SK-MEL-5 (cell line): ENCODE measurements around the gene SDR9C7. TPM values are rescaled to one million over a fixed set of nuclear protein-coding genes. Genes with fewer than 3 reads are reported as not detected.
"Not testable (repeated sequence)": the region's sequence is repeated elsewhere in the genome, so short reads cannot be mapped to it uniquely, and the experiment has no call there.

ENCODE experiments used
- DNase-seq: peaks from one replicate; pipeline ENCODE4 v3.0.0-alpha.2; 2016; ENCODE audit warnings: low read depth, low spot score
- in situ Hi-C: cut with HindIII; loops from 2 replicates; pipeline ENCODE4 v1.10.0; 2016; ENCODE audit warnings: low sequenced_read_pairs, high pct_unique_total_duplicates, low pct_unique_long_range_greater_than_20kb
- total RNA-seq: library from RNA; depleted of rRNA; stranded (reverse); fragments of >200 nt; shearing (Covaris generic); gene quantifications from 2 replicates; pipeline ENCODE4 v1.2.3, GENCODE V29; 2014; rRNA removed

The SDR9C7 gene
- total RNA-seq, 1 experiment from 2014 or later: not detected

GRCh38 chr12:56896082-56896481 lies 38.1 kb downstream of the SDR9C7 start:
- no peak for DNase-seq
- in situ Hi-C loops: no loop called here

GRCh38 chr12:56894698-56895368 lies 39.4 kb downstream of the SDR9C7 start:
- DNase-seq: no peak
- in situ Hi-C loops: no loop called here

- in situ Hi-C loops, DNase-seq: not testable (repeated sequence)
Measured at GRCh38 chr12:56891885-56892284, 42.3 kb downstream of the SDR9C7 start.

- DNase-seq: no peak
- in situ Hi-C loops: no loop called here
Measured at GRCh38 chr12:56886319-56886718, 47.9 kb downstream of the SDR9C7 start.

- in situ Hi-C loops: no loop called here
- DNase-seq: no peak
Measured at GRCh38 chr12:56885316-56885715, 48.9 kb downstream of the SDR9C7 start.

GRCh38 chr12:56884421-56884820 lies 49.8 kb downstream of the SDR9C7 start:
- in situ Hi-C loops: no loop called here
- no peak for DNase-seq

GRCh38 chr12:56882407-56882806 lies 51.8 kb downstream of the SDR9C7 start:
- in situ Hi-C loops, DNase-seq: not testable (repeated sequence)

GRCh38 chr12:56880125-56880992 lies 53.8 kb downstream of the SDR9C7 start:
- DNase-seq: no peak

GRCh38 chr12:56879240-56880124 lies 54.7 kb downstream of the SDR9C7 start:
- in situ Hi-C loops, DNase-seq: not testable (repeated sequence)

More at GRCh38 chr12:56880125-56880992, 53.8 kb downstream of the SDR9C7 start:
- in situ Hi-C loops: no loop called here

GRCh38 chr12:56878010-56878339 lies 56.2 kb downstream of the SDR9C7 start:
- no peak for DNase-seq
- in situ Hi-C loops: no loop called here

- in situ Hi-C loops: no loop called here
- DNase-seq: no peak
Measured at GRCh38 chr12:56877195-56878009, 56.8 kb downstream of the SDR9C7 start.

- in situ Hi-C loops: no loop called here
- DNase-seq: no peak
Measured at GRCh38 chr12:56874821-56875220, 59.4 kb downstream of the SDR9C7 start.

GRCh38 chr12:56873382-56873781 lies 60.8 kb downstream of the SDR9C7 start:
- in situ Hi-C loops: no loop called here
- no peak for DNase-seq

Other genes starting within 250 kb of the SDR9C7 start
- gene PTGES3, start 246.1 kb downstream of the SDR9C7 start, total RNA-seq: 89.1 and 98.9 TPM in 2 replicates
- gene NACA, start 209.1 kb downstream of the SDR9C7 start, total RNA-seq: 1,958 and 2,376 TPM in 2 replicates
- 33.6 and 36.5 TPM in 2 replicates for gene PRIM1, start 182.1 kb downstream of the SDR9C7 start, total RNA-seq
- 0.77 TPM in 1 of 2 replicates, not detected in the other for gene HSD17B6, start 171.1 kb downstream of the SDR9C7 start, total RNA-seq
- not detected in 2 replicates for gene RDH16, start 23.2 kb upstream of the SDR9C7 start, total RNA-seq
- 5.6 and 6.0 TPM in 2 replicates for gene ZBTB39, start 72.1 kb upstream of the SDR9C7 start, total RNA-seq
- not detected in 2 replicates for gene TAC3, start 82.1 kb upstream of the SDR9C7 start, total RNA-seq
- not detected in 2 replicates for gene MYO1A, start 115.7 kb upstream of the SDR9C7 start, total RNA-seq
- 30.5 and 30.9 TPM in 2 replicates for gene NEMP1, start 144.4 kb upstream of the SDR9C7 start, total RNA-seq
- gene NAB2, start 154.7 kb upstream of the SDR9C7 start, total RNA-seq: 74.0 and 79.0 TPM in 2 replicates
- 39.6 and 39.7 TPM in 2 replicates for gene STAT6, start 177.0 kb upstream of the SDR9C7 start, total RNA-seq
- 4.2 and 6.4 TPM in 2 replicates for gene LRP1, start 194.1 kb upstream of the SDR9C7 start, total RNA-seq
- gene LRP1-AS, start 213.2 kb upstream of the SDR9C7 start, total RNA-seq: not detected in 2 replicates